OCI-LY1 (cell line): ENCODE data around the gene GLIPR2.
A peak's percentile ranks its signal among the peaks of the same experiment; 100 is the strongest.

Experiments
- H2AFZ ChIP-seq: fragments of 200-600 bp; sonication (generic), shearing (Covaris generic); 2 replicates; pipeline ENCODE4 v1.6.0; 2014; ENCODE audit warnings: antibody characterized with exemption, mild to moderate bottlenecking, low read length
- H3F3A ChIP-seq: fragments of 200-600 bp; sonication (generic), shearing (Covaris generic); 2 replicates; pipeline ENCODE4 v1.6.0; 2014; ENCODE audit warnings: mild to moderate bottlenecking, antibody characterized with exemption, low read length, moderate library complexity; ENCODE audit not compliant: insufficient read depth
- H3K27ac ChIP-seq: fragments of 200-600 bp; sonication (generic); 2 replicates; pipeline ENCODE4 v1.5.1; 2014; ENCODE audit warnings: low read length, mixed run types, mild to moderate bottlenecking, low read depth; ENCODE audit not compliant: poor library complexity, severe bottlenecking
- H3K27me3 ChIP-seq: fragments of 200-600 bp; sonication (generic); 2 replicates; pipeline ENCODE4 v1.6.0; 2014; ENCODE audit warnings: antibody characterized with exemption, mild to moderate bottlenecking, low read length, moderate library complexity; ENCODE audit not compliant: insufficient read depth
- H3K36me3 ChIP-seq: fragments of 200-600 bp; sonication (generic); 2 replicates; pipeline ENCODE4 v1.6.1; 2014; ENCODE audit warnings: mild to moderate bottlenecking, antibody characterized with exemption, low read length, moderate library complexity, mixed read lengths; ENCODE audit not compliant: insufficient read depth
- H3K4me1 ChIP-seq: fragments of 200-600 bp; sonication (generic); 2 replicates; pipeline ENCODE4 v1.5.1; 2014; ENCODE audit warnings: mild to moderate bottlenecking, low read length, moderate library complexity; ENCODE audit not compliant: insufficient read depth, severe bottlenecking
- H3K4me2 ChIP-seq: fragments of 200-600 bp; sonication (generic), shearing (Covaris generic); 2 replicates; pipeline ENCODE4 v1.6.1; 2014; ENCODE audit warnings: low read length
- H3K4me3 ChIP-seq: fragments of 200-600 bp; sonication (generic); 2 replicates; pipeline ENCODE4 v1.5.1; 2014; ENCODE audit warnings: low read length, low read depth, mild to moderate bottlenecking, mixed read lengths; ENCODE audit not compliant: poor library complexity, severe bottlenecking
- H3K79me2 ChIP-seq: fragments of 200-600 bp; shearing (Covaris generic); 2 replicates; pipeline ENCODE4 v1.6.1; 2016; ENCODE audit warnings: mixed run types, low read length, mixed read lengths; ENCODE audit not compliant: insufficient read depth
- H3K9ac ChIP-seq: fragments of 200-600 bp; sonication (generic), shearing (Covaris generic); 2 replicates; pipeline ENCODE4 v1.6.1; 2014; ENCODE audit warnings: mild to moderate bottlenecking, low read length, mixed read lengths
- H3K9me2 ChIP-seq: fragments of 200-600 bp; sonication (generic), shearing (Covaris generic); 2 replicates; pipeline ENCODE4 v1.6.1; 2014; ENCODE audit warnings: low read depth, mild to moderate bottlenecking, low read length, mixed read lengths
- H3K9me3 ChIP-seq: fragments of 200-600 bp; shearing (Covaris generic); 2 replicates; pipeline ENCODE4 v1.6.1; 2014; ENCODE audit warnings: low read length, mixed read lengths
- H4K20me1 ChIP-seq: fragments of 200-600 bp; sonication (generic), shearing (Covaris generic); 2 replicates; pipeline ENCODE4 v1.6.0; 2016; ENCODE audit warnings: mild to moderate bottlenecking, low read length; ENCODE audit not compliant: insufficient read depth
- CTCF ChIP-seq: fragments of 200-600 bp; sonication (generic), shearing (Covaris generic); IDR thresholded peaks from 2 replicates; pipeline ENCODE4 v1.5.1; 2017; ENCODE audit warnings: mild to moderate bottlenecking, antibody characterized with exemption, low read length, moderate library complexity, mixed read lengths
- EZH2 ChIP-seq: fragments of 200-600 bp; sonication (generic), shearing (Covaris generic); IDR thresholded peaks from 2 replicates; pipeline ENCODE4 v1.8.0; 2017; ENCODE audit warnings: borderline replicate concordance, mixed run types, mild to moderate bottlenecking, antibody characterized with exemption, low read length, moderate library complexity, mixed read lengths

Gene GLIPR2

GRCh38 chr9:36163786-36164170 lies 27.2 kb downstream of the GLIPR2 start:
- Histone ChIP-seq H3K4me1 (peaks cover 9% of the 10 kb centered on the region), H3K27ac (no peak overlapping the region), H3K9ac (no peak overlapping the region), H2AFZ (no peak overlapping the region), H3K27me3 (0 out of 2 replicates have a peak, but pooled peaks cover 9% of the 10 kb centered on the region), H4K20me1 (no peaks in the 10 kb centered on the region), H3F3A (no peaks in the 10 kb centered on the region), H3K36me3 (no peaks in the 10 kb centered on the region), H3K9me3 (no peaks in the 10 kb centered on the region), H3K9me2 (no peaks in the 10 kb centered on the region), H3K4me3 (no peak overlapping the region), H3K79me2 (no peaks in the 10 kb centered on the region), H3K4me2 (no peak overlapping the region)
- TF ChIP-seq EZH2 (no peak), CTCF (no peak)

- no peak for TF ChIP-seq EZH2
- no peaks in the 10 kb centered on the region for H4K20me1 ChIP-seq
- H3K9ac ChIP-seq: no peak overlapping the region
- no peak overlapping the region for H2AFZ ChIP-seq
- no peak overlapping the region for H3K4me3 ChIP-seq
- no peaks in the 10 kb centered on the region for H3K9me2 ChIP-seq
- H3K27ac ChIP-seq: no peak overlapping the region
- no peaks in the 10 kb centered on the region for H3F3A ChIP-seq
- H3K36me3 ChIP-seq: no peaks in the 10 kb centered on the region
- H3K4me2 ChIP-seq: no peak overlapping the region
- H3K9me3 ChIP-seq: no peaks in the 10 kb centered on the region
- peaks cover 9% of the 10 kb centered on the region for H3K4me1 ChIP-seq
- no peaks in the 10 kb centered on the region for H3K79me2 ChIP-seq
- H3K27me3 ChIP-seq: 0 out of 2 replicates have a peak, but pooled peaks cover 9% of the 10 kb centered on the region
Observed at GRCh38 chr9:36164372-36164771, 27.8 kb downstream of the GLIPR2 start.

- H3K27ac ChIP-seq: no peak overlapping the region
- H3F3A ChIP-seq: no peaks in the 10 kb centered on the region
- H3K9me3 ChIP-seq: no peaks in the 10 kb centered on the region
- H3K27me3 ChIP-seq: 0 out of 2 replicates have a peak, but pooled peaks cover 9% of the 10 kb centered on the region
- TF ChIP-seq EZH2 (no peak), CTCF (no peak)
- peaks cover 9% of the 10 kb centered on the region for H3K4me1 ChIP-seq
- H3K9me2 ChIP-seq: no peaks in the 10 kb centered on the region
- no peak overlapping the region for H3K4me2 ChIP-seq
- H3K9ac ChIP-seq: no peak overlapping the region
- no peaks in the 10 kb centered on the region for H4K20me1 ChIP-seq
- H3K79me2 ChIP-seq: no peaks in the 10 kb centered on the region
- no peak overlapping the region for H3K4me3 ChIP-seq
- no peaks in the 10 kb centered on the region for H3K36me3 ChIP-seq
- H2AFZ ChIP-seq: no peak overlapping the region
Observed at GRCh38 chr9:36164989-36165388, 28.5 kb downstream of the GLIPR2 start.

GRCh38 chr9:36165826-36166167 lies 29.3 kb downstream of the GLIPR2 start:
- Histone ChIP-seq H3K4me1 (peaks cover 9% of the 10 kb centered on the region), H3K4me2 (peak overlapping the region; percentile 89; the same call in 1 of the 2 replicates)

More at GRCh38 chr9:36165826-36166167, 29.3 kb downstream of the GLIPR2 start:
- H4K20me1 ChIP-seq: no peaks in the 10 kb centered on the region
- no peaks in the 10 kb centered on the region for H3K36me3 ChIP-seq
- H3K4me3 ChIP-seq: peak overlapping the region; percentile 59
- H3F3A ChIP-seq: no peaks in the 10 kb centered on the region
- H3K9me3 ChIP-seq: no peaks in the 10 kb centered on the region
- H2AFZ ChIP-seq: no peak overlapping the region
- H3K79me2 ChIP-seq: no peaks in the 10 kb centered on the region
- no peaks in the 10 kb centered on the region for H3K9me2 ChIP-seq
- TF ChIP-seq EZH2 (no peak), CTCF (no peak)
- no peak overlapping the region for H3K27ac ChIP-seq
- no peak overlapping the region for H3K9ac ChIP-seq
- H3K27me3 ChIP-seq: 0 out of 2 replicates have a peak, but pooled peaks cover 9% of the 10 kb centered on the region
